HG02852 (cell line): ENCODE data around the gene WDR46.
"Not testable (repeated sequence)": the region's sequence is repeated elsewhere in the genome, so short reads cannot be mapped to it uniquely, and the experiment has no call there.

Source experiments
- ATAC-seq: cut with Tn5 transposase; IDR thresholded peaks from one replicate; pipeline ENCODE4 v1.9.1; 2021; ENCODE audit warnings: mild to moderate bottlenecking, moderate library complexity; ENCODE audit not compliant: unreplicated experiment

Gene WDR46

GRCh38 chr6:33289784-33290315 lies 811 bp upstream of the WDR46 start:
- ATAC-seq, result peak; percentile 16

GRCh38 chr6:33288141-33288920 lies 708 bp downstream of the WDR46 start:
- no peak for ATAC-seq

GRCh38 chr6:33286946-33287914 lies 1.8 kb downstream of the WDR46 start:
- ATAC-seq, result no peak

DNA sequence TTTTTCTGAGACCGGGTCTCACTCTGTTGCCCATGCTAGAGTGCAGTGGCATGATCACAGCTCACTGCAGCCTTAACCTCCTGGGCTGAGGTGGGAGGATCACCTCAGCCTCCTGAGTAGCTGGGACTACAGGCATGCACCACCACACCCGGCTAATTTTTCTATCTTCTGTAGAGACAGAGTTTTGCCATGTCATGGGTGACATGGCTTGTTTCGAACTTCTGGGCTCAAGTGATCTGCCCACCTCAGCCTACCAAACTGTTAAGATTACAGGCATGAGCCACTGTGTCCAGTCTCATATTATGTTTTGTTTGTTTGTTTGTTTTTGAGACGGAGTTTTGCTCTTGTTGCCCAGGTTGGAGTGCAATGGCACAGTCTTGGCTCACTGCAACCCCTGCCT lies 3.8 kb downstream of the WDR46 start:
- ATAC-seq, result not testable (repeated sequence)

- ATAC-seq, result no peak
Measured at GRCh38 chr6:33280539-33280938, 8.5 kb downstream of the WDR46 start.

GRCh38 chr6:33279971-33280511 lies 9.0 kb downstream of the WDR46 start:
- ATAC-seq, result no peak

- ATAC-seq, result no peak
Measured at GRCh38 chr6:33279257-33279695, 9.8 kb downstream of the WDR46 start.

GRCh38 chr6:33278810-33279209 lies 10.2 kb downstream of the WDR46 start:
- no peak for ATAC-seq

GRCh38 chr6:33278392-33278741 lies 10.7 kb downstream of the WDR46 start:
- ATAC-seq, result no peak

DNA sequence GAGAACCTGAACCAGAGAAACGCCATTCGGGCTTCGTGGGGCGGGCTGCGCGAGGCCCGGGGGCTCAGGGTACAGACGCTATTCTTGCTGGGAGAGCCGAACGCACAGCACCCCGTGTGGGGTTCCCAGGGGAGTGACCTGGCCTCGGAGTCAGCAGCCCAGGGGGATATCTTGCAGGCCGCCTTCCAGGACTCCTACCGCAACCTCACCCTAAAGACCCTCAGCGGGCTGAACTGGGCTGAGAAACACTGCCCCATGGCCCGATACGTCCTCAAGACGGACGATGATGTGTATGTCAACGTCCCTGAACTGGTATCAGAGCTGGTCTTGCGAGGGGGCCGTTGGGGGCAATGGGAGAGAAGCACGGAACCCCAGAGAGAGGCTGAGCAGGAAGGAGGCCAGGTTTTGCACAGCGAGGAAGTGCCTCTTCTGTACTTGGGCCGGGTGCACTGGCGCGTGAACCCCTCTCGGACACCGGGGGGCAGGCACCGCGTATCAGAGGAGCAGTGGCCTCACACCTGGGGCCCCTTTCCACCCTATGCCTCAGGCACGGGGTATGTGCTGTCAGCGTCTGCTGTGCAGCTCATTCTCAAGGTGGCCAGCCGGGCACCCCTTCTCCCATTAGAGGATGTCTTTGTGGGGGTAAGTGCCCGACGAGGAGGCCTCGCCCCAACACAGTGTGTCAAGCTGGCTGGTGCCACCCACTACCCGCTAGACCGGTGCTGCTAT lies 11.2 kb downstream of the WDR46 start:
- no peak for ATAC-seq

GRCh38 chr6:33276864-33277662 lies 12.0 kb downstream of the WDR46 start, which contains the start of gene B3GALT4:
B3GALT4 (plus strand) TSS chr6:33277123; CDS start chr6:33277420, 297 bp downstream.
- peak; percentile 60 for ATAC-seq

DNA sequence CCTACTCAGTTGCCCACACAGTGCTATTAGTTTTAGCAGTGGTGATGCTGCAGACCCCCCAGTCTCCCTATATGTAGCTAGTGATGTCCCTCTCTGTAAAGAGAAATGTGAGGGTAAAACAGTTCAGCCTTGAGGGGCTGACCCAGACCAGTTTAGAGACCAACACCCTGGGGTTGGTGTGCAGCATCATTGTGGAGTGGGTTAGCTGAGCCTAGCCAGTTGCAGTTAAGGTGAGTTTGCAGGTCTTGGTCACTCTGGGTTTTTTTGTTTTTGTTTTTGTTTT lies 12.5 kb downstream of the WDR46 start:
- no peak for ATAC-seq

GRCh38 chr6:33275795-33276580 lies 13.1 kb downstream of the WDR46 start:
- not testable (repeated sequence) for ATAC-seq

GRCh38 chr6:33273924-33274902 lies 14.8 kb downstream of the WDR46 start:
- no peak for ATAC-seq

DNA sequence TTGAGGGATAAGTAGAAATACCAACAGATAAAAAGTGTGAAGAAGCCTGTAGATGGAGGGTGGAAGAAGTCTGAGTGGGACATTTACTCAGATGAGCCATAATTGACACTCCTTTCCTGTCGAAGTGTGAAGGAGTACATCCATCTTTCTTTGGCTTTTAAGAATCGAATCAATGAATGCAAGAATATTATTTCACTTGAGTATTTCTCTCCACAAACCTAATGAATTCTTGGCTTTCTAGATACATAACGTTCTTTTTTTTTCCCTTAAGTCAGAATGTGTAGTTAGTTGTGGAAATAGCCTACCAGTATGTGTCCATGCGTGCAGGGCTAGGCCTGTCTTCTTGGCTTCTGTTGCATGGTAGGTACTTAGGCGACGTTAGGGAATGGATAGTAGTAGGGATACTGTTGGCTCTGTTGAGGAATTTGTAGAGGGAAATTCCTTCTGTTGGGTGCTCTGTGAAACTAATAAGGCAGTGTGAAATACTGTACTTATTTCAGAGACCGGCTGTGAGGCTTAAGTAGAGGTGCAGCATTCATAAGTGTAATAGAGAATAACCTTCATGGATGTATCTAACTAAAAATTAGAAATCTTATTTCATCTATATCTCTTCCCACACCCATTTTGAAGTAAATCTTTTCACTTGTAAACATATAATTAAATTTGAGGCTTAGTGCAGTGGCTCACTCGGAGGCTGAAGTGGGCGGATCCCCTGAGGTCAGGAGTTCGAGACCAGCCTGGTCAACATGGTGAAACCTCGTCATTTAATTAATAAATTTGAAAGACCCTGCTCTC lies 15.7 kb downstream of the WDR46 start:
- no peak for ATAC-seq

- no peak for ATAC-seq
Measured at GRCh38 chr6:33272275-33273128, 16.5 kb downstream of the WDR46 start.
